Tibial nerve (tissue), 4 donors: ENCODE measurements around the gene AP2A2.

Source experiments
- EP300 ChIP-seq, 2 donors: sonication (generic); formaldehyde crosslinking; IDR thresholded peaks; one replicate each; pipeline ENCODE4 v1.6.1; 2017; ENCODE audit warnings: antibody characterized with exemption in 2 of 2, mild to moderate bottlenecking in 1 of 2
- POLR2A ChIP-seq, 2 donors: fragments of 450-650 bp; IDR thresholded peaks; one replicate each; pipeline ENCODE4 v1.6.1; 2017; ENCODE audit warnings: antibody characterized with exemption in 2 of 2, mild to moderate bottlenecking in 2 of 2, moderate library complexity in 2 of 2
- TF ChIP-seq, protein P1 (sequence below), 5 experiments: fragments of 200-600 bp in 3 of 5; fragments of 450-650 bp in 2 of 5; sonication (generic) in 3 of 5; IDR thresholded peaks; one replicate each; pipeline ENCODE4 v1.5.1; 2016 to 2019; ENCODE audit warnings: antibody characterized with exemption in 5 of 5, mild to moderate bottlenecking in 3 of 5, moderate library complexity in 2 of 5

DNA sequence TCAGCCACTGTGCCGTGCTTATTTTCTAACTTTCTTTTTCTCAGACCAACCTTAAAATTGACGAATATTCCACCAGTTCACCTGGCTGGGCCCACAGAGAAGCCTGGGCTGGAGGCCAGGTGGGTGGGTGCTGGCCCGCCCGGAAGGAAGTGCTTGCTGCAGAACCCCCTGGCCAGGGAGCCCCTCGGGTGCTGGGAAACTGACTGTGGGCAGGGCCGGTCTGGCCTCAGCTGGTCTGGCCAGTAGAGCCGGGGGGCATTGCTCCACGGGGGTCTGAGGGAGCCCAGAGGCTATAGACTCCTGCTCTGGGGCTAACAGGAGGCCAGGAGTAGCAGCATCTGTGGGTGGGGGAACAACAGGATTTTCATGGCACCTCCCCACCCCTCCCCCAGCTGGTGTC lies 8.2 kb upstream of the AP2A2 start:
- TF ChIP-seq, protein P1, sequence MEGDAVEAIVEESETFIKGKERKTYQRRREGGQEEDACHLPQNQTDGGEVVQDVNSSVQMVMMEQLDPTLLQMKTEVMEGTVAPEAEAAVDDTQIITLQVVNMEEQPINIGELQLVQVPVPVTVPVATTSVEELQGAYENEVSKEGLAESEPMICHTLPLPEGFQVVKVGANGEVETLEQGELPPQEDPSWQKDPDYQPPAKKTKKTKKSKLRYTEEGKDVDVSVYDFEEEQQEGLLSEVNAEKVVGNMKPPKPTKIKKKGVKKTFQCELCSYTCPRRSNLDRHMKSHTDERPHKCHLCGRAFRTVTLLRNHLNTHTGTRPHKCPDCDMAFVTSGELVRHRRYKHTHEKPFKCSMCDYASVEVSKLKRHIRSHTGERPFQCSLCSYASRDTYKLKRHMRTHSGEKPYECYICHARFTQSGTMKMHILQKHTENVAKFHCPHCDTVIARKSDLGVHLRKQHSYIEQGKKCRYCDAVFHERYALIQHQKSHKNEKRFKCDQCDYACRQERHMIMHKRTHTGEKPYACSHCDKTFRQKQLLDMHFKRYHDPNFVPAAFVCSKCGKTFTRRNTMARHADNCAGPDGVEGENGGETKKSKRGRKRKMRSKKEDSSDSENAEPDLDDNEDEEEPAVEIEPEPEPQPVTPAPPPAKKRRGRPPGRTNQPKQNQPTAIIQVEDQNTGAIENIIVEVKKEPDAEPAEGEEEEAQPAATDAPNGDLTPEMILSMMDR (IDR thresholded peaks at IDR 0.05) = no peak
- no peak for TF ChIP-seq POLR2A (IDR thresholded peaks at IDR 0.05)
- no peak for TF ChIP-seq EP300 (IDR thresholded peaks at IDR 0.05)
